DMS 273 (cell line): ENCODE measurements around the gene SMARCD3.

Experiments used
- DNase-seq: peaks from one replicate; lab custom pipeline; 2025; ENCODE audit not compliant: unreplicated experiment; lab: John Stamatoyannopoulos, UW

The SMARCD3 gene

DNA sequence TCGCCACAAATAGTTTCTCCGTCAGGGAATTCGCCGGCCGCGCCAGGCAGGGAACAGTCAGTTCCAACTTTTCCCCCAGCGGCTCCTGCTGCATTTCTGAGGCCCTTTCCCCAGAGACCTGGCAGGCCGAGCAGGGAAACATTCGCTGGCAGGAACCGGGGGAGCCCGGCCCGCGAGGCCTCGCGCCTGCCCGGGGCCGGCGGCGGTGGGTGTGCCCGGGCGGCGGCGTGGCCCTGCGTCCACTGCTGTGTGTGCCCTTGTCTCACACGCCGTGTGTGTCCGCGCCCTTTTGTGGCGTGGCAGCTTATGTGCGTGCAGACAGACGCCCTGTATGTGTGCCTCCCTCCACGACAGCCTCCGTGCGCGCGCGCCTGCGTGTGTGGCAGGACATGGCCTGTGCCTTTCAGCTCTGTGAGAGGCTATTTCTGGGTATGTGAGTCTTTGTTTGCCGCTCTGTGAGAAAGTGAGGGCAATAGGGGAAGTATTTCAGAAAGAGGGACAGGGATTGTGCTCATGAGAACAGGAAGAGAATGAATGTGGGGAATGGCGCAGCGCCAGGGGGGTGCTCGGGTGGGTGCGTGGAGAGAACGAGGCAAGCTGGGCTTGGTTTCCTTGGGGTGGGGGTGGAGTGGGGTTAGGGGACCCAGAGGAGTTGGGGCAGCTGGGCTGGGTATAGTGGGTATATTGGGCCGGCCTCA is 689 bp upstream of the SMARCD3 start:
- DNase-seq = peak; percentile 84

DNA sequence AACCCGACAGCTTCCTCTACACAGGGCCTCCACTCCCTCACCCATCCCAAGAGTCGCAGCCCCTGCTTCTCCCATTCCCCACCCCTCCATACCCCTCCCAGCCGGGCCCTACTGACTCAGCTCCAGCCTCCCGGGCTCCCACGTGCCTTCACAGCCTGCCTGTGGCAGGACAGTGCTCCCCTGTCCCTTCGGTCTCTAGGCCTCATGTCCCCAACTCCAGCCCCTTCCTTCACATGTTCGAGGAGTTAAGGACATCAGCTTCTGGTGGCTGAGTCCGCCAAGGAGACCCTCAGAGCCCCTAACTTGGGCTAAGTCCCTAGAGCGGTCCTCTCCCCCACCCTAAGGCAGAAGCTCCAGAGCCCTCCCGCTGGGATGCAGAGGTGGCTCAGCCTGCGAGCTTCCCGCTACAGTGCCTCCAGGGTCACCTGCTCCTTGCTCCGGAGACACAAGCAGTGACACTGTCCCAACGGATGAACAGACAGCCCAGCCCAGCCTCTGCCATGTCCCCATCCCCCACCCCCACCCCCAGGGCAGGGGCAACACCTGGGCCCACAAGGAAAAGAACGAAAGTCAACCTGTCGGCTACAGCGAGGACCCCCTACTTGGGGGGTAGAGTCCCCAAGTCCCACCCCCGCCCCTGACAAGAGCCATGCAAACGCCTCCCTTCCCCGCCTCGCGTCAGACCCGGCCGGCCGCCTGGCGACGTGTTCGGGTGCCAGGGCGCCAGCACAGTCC is 716 bp downstream of the SMARCD3 start:
- peak; percentile 65 for DNase-seq

DNA sequence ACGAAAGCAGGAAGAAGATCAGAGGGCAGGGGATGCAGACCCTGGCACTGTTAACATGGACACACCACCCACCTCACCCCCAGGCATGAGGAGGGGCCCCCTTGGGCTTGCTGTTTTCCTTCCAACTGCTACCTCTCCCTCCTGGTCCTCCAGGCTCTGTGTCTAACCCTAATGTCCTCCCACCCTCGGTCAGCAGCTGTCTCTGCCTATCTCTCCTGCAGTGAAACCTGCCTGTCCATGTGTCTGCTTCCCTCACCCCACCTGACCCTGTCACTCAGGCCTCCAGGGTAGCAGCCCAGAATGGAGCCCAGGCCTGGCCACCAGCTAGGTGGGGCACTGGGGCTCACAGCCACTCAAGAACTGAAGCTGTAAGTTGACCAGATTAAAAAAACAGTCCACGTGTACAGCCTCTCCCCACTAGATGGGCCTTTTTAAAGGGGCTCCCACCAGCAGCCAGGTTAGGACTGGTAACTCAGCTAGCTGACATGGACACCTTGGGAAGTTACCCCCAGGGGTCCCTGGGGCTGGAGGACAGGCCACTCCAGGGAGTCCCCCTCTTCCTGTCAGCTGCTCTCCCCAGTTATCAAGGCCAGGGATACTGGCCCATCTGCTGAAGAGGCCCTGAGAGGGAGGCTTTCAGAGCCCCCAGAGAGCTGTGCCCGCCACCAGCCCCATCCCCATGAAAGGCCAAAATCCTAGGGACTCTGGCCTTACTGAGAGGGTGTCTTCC is 1.5 kb downstream of the SMARCD3 start:
- DNase-seq = peak; percentile 63

DNA sequence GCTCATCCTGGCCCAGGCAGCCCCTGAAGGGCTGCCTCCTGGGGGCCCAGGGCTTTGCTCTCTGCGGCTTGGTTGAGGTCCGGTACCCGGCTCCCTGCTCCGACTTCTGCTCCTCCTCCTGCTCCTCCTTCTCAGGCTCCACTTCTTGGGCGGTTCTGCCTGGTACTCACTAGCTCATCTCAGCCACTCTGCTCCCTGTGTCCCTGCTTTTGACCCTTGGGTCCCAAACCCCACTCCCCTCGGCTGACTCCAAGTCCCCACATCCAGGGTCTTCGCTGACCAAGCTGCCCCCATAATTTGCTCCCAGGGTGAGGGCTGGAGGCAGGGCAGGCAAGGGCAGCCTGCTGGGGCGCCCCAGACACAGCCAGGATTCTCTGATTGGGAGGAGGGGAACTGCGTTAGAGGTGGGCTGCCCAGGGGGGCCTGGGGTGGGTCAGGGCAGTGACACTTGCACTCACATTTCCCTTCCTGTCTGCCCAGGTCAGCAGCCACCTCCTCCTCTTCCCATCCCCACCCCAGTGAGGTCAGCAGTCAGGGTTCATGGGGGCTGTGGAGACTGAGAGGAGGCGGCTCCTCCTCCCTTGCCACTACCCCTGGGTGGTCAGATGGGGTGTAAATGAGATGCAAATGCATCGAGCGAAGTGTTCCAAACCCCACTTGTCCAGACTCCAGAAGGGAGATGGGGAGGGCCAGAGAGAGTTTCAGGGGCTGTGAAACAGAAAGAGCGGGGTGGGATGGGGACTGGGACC is 2.2 kb downstream of the SMARCD3 start:
- DNase-seq = peak; percentile 63

DNA sequence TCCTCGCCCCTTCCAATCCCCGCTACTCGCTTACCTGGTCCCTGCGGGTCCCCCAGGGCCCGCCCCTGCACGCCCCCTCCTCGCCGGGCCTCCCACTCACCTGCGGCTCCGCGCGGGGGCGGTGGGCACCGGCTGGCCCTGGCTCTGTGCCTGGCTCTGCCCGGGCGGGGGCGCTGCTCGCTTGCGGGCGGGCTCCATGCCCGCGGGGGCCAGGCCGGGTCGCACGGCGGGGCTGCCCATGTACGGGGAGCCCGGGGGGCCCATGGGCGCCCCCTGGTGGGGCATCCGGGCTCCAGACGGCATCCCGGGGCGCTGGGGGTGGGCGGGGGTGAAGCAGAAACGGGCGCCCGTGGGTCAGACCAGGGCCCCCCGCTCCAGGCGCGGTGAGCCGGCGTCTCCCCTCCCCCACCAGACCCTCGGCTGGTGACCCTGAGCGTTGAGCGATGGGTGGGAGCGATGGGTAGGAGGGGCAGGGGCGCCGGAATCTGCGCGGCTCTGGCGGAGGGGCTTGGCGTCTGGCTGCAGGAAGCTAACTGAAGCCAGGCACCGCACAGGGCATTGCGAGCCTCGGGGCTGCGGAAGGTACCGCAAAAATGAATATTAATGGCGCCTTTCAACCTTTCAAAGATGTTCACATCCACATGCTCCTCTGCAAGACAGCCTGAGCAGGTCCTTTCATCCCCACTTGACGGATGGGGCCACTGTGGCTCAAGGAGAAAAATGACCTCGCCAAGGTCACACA is 3.0 kb downstream of the SMARCD3 start:
- peak; percentile 89 for DNase-seq

DNA sequence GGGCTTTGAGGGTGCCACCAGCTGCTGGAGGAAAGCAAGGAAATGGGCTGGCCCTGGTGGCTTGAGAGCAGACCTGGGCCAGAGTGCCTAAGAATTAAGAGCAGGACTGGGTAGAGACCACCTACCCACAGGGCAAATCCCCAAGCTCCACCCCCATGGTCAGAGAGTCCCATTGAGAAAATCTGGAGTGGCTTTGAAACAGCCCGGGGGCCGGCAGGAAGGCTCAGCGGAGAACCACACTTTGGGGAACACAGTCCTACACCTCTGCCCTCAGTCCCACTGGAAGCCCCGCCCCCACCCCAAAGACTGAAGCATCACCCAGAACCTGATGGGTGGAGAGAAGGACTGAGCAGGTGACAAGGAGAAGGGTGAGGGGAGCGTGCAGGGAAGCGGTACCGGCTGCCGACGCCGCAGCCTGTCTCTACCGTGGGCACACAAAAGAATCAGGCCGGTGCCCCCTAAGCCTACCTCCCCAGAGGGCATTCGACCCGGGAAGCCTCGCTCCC is 3.6 kb downstream of the SMARCD3 start:
- peak; percentile 58 for DNase-seq

DNA sequence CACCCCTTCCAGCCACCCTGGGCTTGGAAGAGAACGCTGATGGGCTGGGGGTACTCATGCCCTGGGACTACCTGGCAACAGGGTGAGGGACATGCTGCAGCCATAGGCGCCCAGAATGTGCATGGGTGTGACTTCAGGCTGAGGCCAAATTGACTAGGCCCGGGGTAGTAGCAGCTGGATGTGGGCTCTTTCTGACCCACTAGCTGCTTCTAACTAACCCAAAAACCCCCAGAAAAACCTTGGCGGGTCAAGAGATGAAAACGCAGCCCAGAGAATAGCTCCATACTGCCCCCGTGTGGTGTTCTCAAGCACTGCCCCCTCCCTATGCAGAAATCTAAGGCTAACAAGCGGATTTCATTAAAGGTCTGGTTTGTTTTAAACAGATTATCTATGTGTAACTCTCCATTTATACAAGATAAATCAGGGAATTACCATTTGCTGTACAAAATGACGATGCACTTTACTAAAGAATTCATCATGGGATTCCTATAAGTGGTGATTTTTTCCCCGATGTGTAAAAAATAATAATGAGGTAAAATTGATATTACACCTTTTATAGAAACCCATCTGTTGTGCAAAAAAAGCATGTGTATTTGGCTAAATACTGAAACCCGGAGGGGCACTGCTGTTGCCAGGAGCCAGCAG is 4.2 kb downstream of the SMARCD3 start:
- peak; percentile 85 for DNase-seq

DNA sequence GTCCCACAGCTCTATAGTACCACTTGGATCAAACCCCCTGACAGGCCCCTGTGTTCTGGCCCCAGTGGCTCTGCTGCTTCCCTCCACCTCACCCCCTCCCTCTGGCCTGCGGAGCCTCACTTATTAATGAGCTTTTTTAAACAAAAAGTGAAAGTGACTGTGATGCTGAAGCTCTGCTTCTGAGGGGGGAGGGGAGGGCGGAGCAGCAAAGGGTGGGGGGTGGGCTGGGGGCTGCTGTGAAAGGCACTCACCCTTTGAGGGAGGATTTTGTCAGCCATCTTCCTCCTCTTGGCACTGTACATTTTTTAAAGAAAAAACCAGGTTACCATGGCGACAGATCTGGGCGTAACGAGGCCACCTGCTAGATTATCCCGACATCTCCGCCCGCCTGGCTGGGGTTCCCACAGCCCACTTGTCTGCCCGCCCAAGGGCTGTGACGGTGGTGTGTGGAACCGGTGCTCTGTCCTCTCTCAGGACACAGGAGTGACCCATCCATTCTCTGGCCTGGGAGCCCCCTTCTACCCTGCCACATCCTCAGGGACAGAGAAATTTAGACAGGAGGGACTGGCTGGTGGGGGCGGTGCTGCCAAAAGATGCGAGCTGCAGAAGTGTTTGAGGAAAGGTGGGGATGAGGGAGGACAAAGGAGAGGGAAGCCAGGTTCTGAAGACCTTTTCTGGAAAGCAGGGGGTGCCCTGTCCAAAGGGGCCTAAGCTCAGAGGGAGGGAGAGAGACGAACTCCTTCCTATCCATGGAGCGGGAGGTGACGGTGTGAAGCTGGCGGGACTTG is 4.9 kb downstream of the SMARCD3 start:
- DNase-seq = peak; percentile 82

DNA sequence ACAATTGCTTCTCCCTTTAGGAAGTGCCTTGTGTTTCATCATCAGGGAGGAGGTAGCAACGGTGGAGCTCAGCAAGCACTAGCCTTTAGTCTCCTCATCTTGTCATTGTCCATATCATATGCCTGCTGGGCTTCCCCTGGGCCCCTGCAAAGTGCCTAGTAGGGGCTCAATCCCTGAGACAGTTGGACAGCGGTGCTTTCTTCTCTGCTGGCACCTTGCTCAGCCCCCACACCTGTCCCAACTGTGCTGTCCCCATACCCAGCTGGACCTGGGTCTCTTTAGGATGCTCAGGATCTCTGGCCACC is 5.5 kb downstream of the SMARCD3 start:
- no peak for DNase-seq

DNA sequence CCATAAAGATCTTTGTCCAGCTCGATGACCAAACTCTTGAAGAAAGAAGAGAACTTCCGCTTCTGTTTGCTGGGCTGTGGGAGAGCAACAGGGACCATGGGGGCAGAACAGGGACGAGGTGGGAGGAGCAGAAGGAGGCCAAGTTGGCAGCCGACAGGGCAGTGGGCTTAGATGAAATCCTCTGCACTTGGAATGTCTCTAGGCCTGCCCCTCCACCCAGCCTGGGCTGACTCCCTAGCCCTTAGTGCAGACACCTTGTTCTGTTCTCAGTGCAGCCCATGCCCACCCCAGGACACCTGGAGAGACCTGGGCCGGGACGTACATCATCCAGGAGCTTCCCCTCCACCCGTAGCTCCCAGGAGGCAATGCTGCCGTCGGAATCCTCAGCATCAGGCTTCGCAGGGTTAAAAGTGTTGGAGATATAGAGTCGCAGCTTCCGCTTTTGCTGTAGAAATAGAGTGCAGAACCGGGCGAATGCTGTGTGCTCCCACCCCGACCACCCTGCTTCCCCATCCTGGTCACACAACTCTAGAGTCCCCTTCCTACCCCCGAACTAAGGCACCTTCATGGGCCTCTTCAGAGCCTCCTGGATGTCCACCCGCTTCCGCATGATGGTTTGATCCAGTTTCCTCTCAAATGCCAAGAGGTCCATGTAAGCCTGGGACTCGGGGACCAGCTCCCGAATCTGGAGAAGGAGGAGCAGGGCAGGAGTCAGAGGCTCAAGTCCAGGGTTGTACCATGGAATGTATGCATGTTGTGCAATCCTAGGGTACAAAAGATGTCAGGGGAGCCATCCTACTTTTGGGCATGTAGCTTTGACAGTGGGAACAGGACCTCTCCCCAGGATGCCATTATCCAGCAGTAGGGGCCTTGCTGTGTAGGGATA is 6.1 kb downstream of the SMARCD3 start:
- DNase-seq = no peak

DNA sequence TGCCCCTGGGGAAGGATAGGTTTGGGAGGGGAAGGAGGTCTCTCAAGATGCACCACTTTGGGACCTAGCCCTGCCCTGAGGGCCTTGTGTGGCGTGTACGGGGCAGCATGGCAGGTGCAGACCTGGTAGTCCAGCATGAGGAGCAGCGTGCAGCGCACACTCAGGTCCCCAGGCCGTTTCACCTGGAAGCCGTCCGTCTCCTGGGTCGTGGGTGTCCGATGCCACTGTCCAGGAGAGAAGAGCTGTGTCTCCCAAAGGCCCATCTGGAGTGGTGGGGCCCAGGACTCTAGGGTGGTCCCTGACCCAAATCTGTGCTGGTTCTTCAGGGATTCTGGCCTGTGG is 6.8 kb downstream of the SMARCD3 start:
- no peak for DNase-seq

DNA sequence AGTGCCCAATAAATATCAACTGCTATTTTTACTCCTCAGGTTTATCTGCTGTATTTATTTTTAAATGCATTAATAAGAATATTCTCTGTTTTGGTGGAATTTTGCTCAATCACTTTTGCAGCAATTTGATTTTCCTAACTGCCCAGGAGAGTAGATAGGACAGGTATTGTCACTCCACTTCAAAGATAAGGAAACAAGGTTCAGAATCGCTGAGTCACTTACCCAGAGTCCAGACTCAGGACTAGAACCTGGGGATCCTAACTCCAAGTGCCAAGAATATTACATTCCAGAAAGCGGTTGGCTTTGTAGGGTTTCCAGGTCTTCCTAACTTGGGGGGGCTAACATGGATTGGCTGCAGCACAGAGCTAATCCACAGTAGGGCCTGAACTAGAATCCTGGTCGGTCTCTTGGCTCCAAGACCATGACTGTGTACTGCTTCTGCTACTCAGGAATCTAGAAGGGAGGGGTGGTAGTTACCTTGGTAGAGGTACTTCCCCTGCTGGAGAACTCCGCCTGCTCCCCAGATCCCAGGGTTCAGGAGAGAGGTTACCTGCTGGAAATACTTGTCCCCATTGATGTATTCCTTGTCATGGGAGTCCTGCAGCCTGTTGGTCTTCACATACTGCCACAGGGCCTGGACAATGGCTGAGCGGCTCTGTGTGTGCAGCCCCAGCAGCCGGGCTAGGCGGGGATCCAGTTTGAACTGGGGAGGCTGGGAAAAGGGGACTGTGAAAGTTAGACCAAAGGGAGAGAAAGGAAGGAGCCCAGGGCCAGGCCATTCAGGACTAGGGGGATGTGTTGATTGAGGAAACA is 7.3 kb downstream of the SMARCD3 start:
- DNase-seq = no peak

DNA sequence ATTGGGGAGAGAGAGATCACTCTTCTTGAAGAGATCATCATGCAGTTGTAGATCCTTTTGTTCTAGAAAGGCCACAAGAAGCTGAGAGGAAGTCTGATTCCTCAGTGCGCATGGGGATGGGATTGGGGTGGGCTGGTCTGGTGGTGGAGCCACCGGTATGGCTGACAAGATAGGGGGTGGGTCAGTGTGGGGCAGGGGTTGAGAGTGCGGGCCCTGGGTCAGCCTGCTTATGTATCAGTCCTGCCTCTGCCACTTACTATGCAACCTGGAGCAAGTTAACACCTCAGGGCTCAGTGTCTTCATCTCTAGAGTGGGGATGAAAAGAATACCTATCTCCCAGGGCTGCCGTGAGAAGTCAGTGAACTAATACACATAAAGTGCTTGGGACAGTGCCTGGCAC is 8.0 kb downstream of the SMARCD3 start:
- DNase-seq = no peak

DNA sequence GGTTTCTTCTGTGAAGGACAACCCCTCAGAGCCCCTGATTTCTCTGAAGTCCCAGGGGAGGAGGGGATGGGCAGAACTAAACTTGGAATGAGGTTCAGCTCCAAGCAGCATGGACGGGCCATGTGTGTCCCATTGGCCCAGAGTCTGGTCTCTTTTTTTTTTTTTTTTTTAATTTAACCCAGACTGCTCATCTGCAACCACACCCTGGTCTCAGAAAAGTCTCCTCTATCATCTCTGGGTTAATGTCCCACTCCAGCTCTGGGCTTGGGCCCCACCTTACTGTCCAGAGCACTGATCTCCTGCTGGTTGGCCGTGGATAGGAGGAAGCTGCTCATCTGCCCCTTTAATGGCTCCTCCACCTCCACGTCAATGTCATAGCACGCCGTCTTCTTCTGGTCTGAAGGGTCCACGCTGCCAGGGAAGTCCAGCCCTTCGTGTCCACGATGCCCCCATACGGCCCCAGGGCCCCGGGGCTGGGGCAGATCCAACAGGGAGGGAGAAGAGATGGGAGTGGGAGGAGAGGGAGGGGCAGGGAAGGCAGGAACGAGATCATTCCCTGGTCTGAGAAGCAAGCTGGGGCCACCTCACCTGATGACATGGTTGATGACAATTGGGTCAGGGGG is 8.5 kb downstream of the SMARCD3 start:
- DNase-seq = no peak

DNA sequence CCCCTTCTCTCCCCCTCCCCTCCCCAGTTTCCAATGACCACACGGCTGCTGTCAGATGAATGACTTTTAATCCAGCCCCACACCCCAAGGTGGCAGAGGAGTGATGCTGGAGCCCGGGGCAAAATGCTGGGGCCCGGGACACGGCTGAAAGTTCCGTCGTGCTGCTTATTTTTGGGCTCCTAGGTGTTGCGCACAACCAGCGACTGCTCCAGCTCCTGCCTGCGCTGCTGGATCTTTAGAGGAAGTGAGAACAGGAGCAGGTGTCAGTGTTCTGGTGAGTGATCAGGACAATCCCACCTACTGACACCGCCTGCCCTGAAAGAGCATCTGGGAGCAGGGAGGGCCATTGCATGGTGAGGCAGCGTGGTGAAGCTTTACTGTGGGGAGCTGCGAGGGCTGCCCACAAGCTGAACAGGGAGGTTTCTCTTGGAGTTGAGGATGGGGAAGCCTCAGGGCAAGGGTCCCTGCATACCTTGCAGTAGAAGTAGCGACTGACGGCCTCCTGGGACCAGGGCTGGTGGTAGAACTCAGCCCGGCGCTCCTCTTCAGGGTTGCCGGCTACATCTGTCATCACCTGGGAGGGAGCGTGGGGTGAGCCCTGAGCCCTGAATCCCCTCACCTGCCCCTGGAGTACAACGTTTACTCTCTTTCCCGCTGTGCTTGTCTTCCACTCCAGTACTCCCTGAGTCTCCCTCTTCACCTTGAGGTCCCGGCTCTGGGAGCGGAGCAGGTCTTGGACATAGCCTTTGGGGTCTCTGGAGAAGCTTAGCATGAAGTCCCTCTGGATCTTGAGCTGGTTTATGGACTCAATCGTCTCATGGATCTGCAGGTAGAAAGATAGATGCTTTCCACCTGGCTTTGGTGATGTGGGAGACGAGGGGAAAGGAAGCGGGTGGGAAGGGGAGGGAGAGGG is 9.3 kb downstream of the SMARCD3 start:
- no peak for DNase-seq

DNA sequence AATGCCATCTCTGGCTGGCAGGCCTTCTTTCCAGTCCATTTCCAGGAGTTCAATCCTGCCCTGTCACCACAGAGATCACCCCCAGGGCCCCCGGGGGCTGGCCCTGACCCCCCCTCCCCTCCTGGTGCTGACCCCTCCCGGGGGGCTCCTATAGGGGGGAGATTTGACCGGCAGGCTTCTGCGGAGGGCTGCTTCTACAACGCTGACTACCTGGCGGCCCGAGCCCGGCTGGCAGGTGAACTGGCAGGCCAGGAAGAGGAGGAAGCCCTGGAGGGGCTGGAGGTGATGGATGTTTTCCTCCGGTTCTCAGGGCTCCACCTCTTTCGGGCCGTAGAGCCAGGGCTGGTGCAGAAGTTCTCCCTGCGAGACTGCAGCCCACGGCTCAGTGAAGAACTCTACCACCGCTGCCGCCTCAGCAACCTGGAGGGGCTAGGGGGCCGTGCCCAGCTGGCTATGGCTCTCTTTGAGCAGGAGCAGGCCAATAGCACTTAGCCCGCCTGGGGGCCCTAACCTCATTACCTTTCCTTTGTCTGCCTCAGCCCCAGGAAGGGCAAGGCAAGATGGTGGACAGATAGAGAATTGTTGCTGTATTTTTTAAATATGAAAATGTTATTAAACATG is 10.2 kb downstream of the SMARCD3 start:
- DNase-seq = no peak
